GM19328 (cell line): ENCODE measurements around the gene ZBTB32.
"Not testable (repeated sequence)": the region's sequence is repeated elsewhere in the genome, so short reads cannot be mapped to it uniquely, and the experiment has no call there.

Experiments
- ATAC-seq: cut with Tn5 transposase; IDR thresholded peaks from one replicate; pipeline ENCODE4 v1.9.1; 2021; ENCODE audit warnings: mild to moderate bottlenecking, moderate library complexity; ENCODE audit not compliant: unreplicated experiment

ZBTB32 gene

GRCh38 chr19:35704218-35704617, at the start of gene ZBTB32:
Gene ZBTB32, plus strand, starts transcription at chr19:35704558. Its CDS starts 10,069 bp downstream, at chr19:35714627.
- no peak for ATAC-seq

GRCh38 chr19:35654828-35655227, 49.5 kb upstream of the ZBTB32 start:
- ATAC-seq, result not testable (repeated sequence)

- ATAC-seq, result no peak
Measured at GRCh38 chr19:35655600-35655999, 48.8 kb upstream of the ZBTB32 start.

GRCh38 chr19:35656700-35657099, 47.7 kb upstream of the ZBTB32 start:
- no peak for ATAC-seq

GRCh38 chr19:35657904-35658700, 46.3 kb upstream of the ZBTB32 start:
- no peak for ATAC-seq

- ATAC-seq, result no peak
Measured at GRCh38 chr19:35661995-35662340, 42.4 kb upstream of the ZBTB32 start.

- ATAC-seq, result no peak
Measured at GRCh38 chr19:35663981-35664380, 40.4 kb upstream of the ZBTB32 start.

GRCh38 chr19:35665157-35665556, 39.2 kb upstream of the ZBTB32 start:
- ATAC-seq, result no peak

- no peak for ATAC-seq
Measured at GRCh38 chr19:35665604-35666003, 38.8 kb upstream of the ZBTB32 start.

GRCh38 chr19:35666251-35666913, 38.0 kb upstream of the ZBTB32 start, which contains the start of gene UPK1A:
Gene UPK1A, plus strand, starts transcription at chr19:35666517. Its CDS starts 296 bp downstream, at chr19:35666813.
- no peak for ATAC-seq

GRCh38 chr19:35669566-35669965, 34.8 kb upstream of the ZBTB32 start:
- ATAC-seq, result no peak

- no peak for ATAC-seq
Measured at GRCh38 chr19:35669974-35670373, 34.4 kb upstream of the ZBTB32 start.

GRCh38 chr19:35670686-35671085, 33.7 kb upstream of the ZBTB32 start:
- no peak for ATAC-seq

GRCh38 chr19:35671818-35672217, 32.5 kb upstream of the ZBTB32 start:
- ATAC-seq, result no peak

GRCh38 chr19:35673121-35673804, 31.1 kb upstream of the ZBTB32 start:
- ATAC-seq, result no peak

GRCh38 chr19:35675589-35676140, 28.7 kb upstream of the ZBTB32 start:
- ATAC-seq, result no peak

GRCh38 chr19:35689836-35690235, 14.5 kb upstream of the ZBTB32 start:
- ATAC-seq, result no peak

GRCh38 chr19:35691106-35691505, 13.3 kb upstream of the ZBTB32 start:
- not testable (repeated sequence) for ATAC-seq

- ATAC-seq, result no peak
Measured at GRCh38 chr19:35692010-35692409, 12.3 kb upstream of the ZBTB32 start.

- no peak for ATAC-seq
Measured at GRCh38 chr19:35693422-35693821, 10.9 kb upstream of the ZBTB32 start.

GRCh38 chr19:35693835-35694599, 10.3 kb upstream of the ZBTB32 start:
- peak; percentile 62 for ATAC-seq
